ENCODE data around the gene CHN1. TPM values are rescaled to one million over a fixed set of nuclear protein-coding genes. Genes with fewer than 3 reads are reported as not detected.

The CHN1 gene
- total RNA-seq, 1 donor = 3.0 TPM

DNA sequence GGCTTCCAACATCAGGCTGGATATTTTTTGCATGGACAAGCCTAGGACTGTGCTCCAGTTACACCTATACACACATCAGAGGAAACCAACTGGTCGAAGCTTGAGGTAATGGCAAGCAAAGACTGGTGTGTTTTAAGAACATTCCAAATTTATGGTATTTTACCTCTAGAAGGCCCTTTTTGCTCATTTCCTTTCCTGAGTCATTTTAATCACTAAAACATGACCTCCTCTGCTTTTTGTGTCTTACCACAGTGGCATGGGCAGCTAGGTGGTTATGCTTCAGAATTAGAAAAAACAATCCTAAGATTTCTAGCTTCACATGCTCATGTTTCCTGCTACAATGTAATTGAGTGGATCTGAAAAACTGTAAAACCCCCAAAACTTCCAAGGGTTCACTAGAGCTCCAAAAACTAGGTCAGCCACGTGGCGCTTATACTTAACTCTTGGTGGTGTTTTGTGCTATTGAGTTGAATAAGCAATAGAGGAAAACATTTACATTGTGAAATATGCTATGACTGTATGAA, 210.3 kb downstream of the CHN1 start:
- H3K27me3 ChIP-seq (ENCODE audit: insufficient read depth, low read length) = no peaks in the 10 kb centered on the region
- no peaks in the 10 kb centered on the region for H3K4me1 ChIP-seq (ENCODE audit: insufficient read depth, low read length)
- H3K9me3 ChIP-seq (ENCODE audit: low read depth, low read length) = no peaks in the 10 kb centered on the region
- H3K4me3 ChIP-seq (ENCODE audit: low read length) = no peak overlapping the region

DNA sequence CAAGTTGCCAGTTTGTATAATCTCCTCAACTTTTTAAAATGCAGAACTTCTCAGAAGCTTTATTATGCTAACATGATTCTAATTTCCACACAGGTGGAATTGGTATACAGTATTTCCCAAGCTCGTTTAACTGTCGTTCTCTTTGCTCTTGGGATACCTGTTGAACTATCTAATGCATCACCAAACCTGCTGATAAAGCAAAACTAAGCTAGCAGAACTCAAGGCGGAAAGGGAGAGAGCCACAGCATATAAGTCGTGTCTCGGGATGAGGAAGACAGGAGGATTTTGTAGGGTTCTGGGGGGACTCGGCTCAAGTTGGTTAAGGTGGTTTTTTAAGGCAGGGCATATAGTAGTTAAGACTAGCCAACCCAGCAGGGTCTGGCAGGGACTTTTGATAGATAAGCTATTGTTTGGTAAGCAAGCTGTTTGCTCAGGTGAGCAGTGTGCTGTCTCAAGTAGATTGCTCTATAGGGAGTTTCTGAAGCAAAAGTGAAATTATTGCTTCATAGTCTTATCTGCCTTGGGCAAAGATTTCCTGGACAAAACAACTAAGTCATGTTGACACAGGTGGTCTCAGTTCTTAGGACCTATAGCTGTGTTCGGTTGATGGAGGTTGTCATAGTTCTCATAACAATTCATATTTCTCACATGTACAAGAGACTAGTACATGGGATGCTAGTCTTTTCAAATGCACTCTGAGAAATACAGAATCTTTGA, 212.7 kb downstream of the CHN1 start:
- Histone ChIP-seq H3K4me3 (ENCODE audit: low read length) (no peak overlapping the region), H3K27me3 (ENCODE audit: insufficient read depth, low read length) (no peaks in the 10 kb centered on the region), H3K4me1 (ENCODE audit: insufficient read depth, low read length) (no peaks in the 10 kb centered on the region), H3K9me3 (ENCODE audit: low read depth, low read length) (no peaks in the 10 kb centered on the region)

- Histone ChIP-seq H3K4me3 (ENCODE audit: low read length) (no peak overlapping the region), H3K9me3 (ENCODE audit: low read depth, low read length) (no peaks in the 10 kb centered on the region), H3K4me1 (ENCODE audit: insufficient read depth, low read length) (no peaks in the 10 kb centered on the region), H3K27me3 (ENCODE audit: insufficient read depth, low read length) (no peaks in the 10 kb centered on the region)
Measured at GRCh38 chr2:174791746-174792280, 213.4 kb downstream of the CHN1 start.

GRCh38 chr2:174791020-174791419, 214.2 kb downstream of the CHN1 start:
- no peak overlapping the region for H3K4me3 ChIP-seq (ENCODE audit: low read length)
- no peaks in the 10 kb centered on the region for H3K4me1 ChIP-seq (ENCODE audit: insufficient read depth, low read length)
- H3K27me3 ChIP-seq (ENCODE audit: insufficient read depth, low read length) = no peaks in the 10 kb centered on the region
- no peaks in the 10 kb centered on the region for H3K9me3 ChIP-seq (ENCODE audit: low read depth, low read length)

GRCh38 chr2:174789001-174789400, 216.2 kb downstream of the CHN1 start:
- H3K4me1 ChIP-seq (ENCODE audit: insufficient read depth, low read length) = no peaks in the 10 kb centered on the region
- no peak overlapping the region for H3K4me3 ChIP-seq (ENCODE audit: low read length)
- no peaks in the 10 kb centered on the region for H3K9me3 ChIP-seq (ENCODE audit: low read depth, low read length)
- no peaks in the 10 kb centered on the region for H3K27me3 ChIP-seq (ENCODE audit: insufficient read depth, low read length)

DNA sequence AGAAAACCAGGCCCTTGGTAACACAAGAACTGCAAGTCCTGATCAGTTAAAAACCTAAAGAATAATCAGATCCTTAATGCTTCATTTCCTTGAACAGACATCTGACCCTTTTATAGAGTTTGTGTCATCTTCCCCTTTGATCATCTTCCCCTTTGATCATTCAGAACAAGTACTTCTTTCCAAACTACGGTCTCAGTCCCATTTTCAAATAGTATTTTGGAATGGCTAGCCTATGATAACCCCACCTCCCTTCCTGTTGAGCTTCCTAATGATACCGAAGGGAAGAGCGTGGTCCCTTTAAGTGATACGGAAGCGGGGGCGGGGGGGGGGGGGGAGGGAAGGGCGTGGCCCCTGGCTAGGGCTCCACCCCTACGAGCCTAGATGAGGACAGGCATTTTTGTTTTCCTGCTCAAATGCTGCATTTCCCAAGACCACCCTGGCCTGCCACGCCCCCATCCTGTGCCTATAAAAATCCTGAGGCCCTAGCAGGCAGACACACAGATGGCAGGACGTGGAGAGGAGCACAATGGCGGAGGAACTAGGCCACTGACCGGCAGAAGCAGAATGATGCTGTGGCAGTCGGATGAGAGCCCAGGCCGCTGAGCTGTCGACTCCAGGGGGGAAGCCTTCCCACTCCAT, 216.8 kb downstream of the CHN1 start:
- Histone ChIP-seq H3K9me3 (ENCODE audit: low read depth, low read length) (no peaks in the 10 kb centered on the region), H3K4me1 (ENCODE audit: insufficient read depth, low read length) (no peaks in the 10 kb centered on the region), H3K4me3 (ENCODE audit: low read length) (no peak overlapping the region), H3K27me3 (ENCODE audit: insufficient read depth, low read length) (no peaks in the 10 kb centered on the region)

DNA sequence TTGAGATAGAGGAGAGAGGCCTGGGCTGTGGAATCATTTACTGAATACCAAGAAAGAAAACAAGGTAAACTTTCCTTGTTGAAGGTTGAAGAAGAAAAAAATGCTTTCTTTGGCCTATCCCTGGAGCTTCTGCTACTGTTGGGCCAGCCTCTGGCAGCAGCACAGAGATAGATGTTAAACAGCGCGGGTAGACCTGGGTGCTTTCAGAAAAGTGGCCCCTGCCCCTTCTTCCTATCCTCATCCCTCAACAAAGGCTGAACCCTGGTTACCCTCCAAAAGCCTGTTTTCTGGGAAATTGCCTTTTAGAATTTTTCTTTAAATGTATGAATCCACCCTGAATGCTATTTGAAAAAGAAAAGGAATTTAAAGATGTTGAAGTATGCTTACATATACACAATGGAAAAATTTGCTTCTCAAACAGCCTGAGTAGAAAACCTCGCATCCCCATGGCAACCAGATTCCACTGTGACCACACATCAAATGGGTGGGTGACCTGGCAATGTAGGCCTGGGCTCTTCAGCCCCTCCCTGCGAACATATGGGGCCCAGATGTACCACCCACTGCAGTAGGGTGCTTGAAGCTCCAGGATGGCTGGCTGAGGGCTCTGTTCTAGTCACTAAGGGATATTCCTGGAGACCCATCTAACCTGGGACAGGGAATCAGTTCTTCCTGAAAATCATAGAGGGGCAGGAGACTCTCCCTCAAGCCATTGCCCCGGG, 217.5 kb downstream of the CHN1 start:
- Histone ChIP-seq H3K9me3 (ENCODE audit: low read depth, low read length) (no peaks in the 10 kb centered on the region), H3K4me1 (ENCODE audit: insufficient read depth, low read length) (no peaks in the 10 kb centered on the region), H3K27me3 (ENCODE audit: insufficient read depth, low read length) (no peaks in the 10 kb centered on the region), H3K4me3 (ENCODE audit: low read length) (no peak overlapping the region)

GRCh38 chr2:174786066-174786725, 219.0 kb downstream of the CHN1 start:
- Histone ChIP-seq H3K27me3 (ENCODE audit: insufficient read depth, low read length) (no peaks in the 10 kb centered on the region), H3K4me3 (ENCODE audit: low read length) (no peak overlapping the region), H3K4me1 (ENCODE audit: insufficient read depth, low read length) (no peaks in the 10 kb centered on the region), H3K9me3 (ENCODE audit: low read depth, low read length) (no peaks in the 10 kb centered on the region)

GRCh38 chr2:174785481-174785880, 219.7 kb downstream of the CHN1 start:
- no peaks in the 10 kb centered on the region for H3K9me3 ChIP-seq (ENCODE audit: low read depth, low read length)
- H3K4me1 ChIP-seq (ENCODE audit: insufficient read depth, low read length) = no peaks in the 10 kb centered on the region
- no peak overlapping the region for H3K4me3 ChIP-seq (ENCODE audit: low read length)
- no peaks in the 10 kb centered on the region for H3K27me3 ChIP-seq (ENCODE audit: insufficient read depth, low read length)

- Histone ChIP-seq H3K4me3 (ENCODE audit: low read length) (no peak overlapping the region), H3K4me1 (ENCODE audit: insufficient read depth, low read length) (no peaks in the 10 kb centered on the region), H3K27me3 (ENCODE audit: insufficient read depth, low read length) (no peaks in the 10 kb centered on the region)
Measured at GRCh38 chr2:174784909-174785308, 220.3 kb downstream of the CHN1 start.

GRCh38 chr2:174784316-174784715, 220.9 kb downstream of the CHN1 start:
- Histone ChIP-seq H3K27me3 (ENCODE audit: insufficient read depth, low read length) (no peaks in the 10 kb centered on the region), H3K9me3 (ENCODE audit: low read depth, low read length) (no peaks in the 10 kb centered on the region), H3K4me3 (ENCODE audit: low read length) (no peak overlapping the region), H3K4me1 (ENCODE audit: insufficient read depth, low read length) (peaks cover 3% of the 10 kb centered on the region)

More at GRCh38 chr2:174784909-174785308, 220.3 kb downstream of the CHN1 start:
- no peaks in the 10 kb centered on the region for H3K9me3 ChIP-seq (ENCODE audit: low read depth, low read length)

DNA sequence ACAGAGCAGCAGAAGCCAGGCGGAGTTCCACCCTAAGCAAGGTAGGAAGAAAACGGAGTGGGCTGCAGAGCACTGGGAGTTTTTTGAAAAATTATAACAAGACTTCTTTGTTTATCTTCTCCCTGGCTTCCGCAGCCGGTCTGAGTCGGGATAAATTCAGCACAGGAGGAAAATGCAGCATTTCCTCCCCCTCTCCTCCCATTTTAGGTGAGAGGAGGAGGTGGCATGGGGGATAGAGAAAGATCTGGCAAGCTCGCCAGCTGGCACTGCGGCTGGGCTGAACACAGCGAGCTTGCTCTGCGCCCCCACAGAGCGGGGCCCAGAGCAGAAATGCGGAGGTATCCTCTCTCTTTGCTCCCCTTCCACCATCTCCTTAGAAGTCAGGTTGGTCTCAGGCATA, 223.2 kb downstream of the CHN1 start:
- peaks cover 21% of the 10 kb centered on the region for H3K4me1 ChIP-seq (ENCODE audit: insufficient read depth, low read length)
- no peaks in the 10 kb centered on the region for H3K27me3 ChIP-seq (ENCODE audit: insufficient read depth, low read length)
- no peaks in the 10 kb centered on the region for H3K9me3 ChIP-seq (ENCODE audit: low read depth, low read length)
- no peak overlapping the region for H3K4me3 ChIP-seq (ENCODE audit: low read length)

DNA sequence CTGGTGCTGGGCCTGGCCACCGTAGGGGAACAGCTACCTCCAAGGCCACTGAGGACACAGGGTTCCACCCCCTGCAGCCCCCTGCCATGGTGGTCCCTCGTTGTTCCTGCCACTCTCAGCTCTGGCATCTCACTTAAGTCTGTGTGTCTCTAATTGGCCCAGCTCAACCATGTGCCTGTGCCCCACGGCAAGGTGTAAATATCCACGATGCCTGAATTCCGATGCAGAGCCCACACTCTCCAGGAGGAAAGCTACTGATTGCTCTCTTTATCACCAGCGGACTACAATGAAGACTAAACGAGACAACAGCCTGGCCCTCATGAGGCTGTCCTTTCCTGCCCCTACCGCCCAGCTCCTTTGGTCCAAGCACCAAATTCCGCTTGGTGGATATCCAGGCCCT, 223.9 kb downstream of the CHN1 start:
- Histone ChIP-seq H3K9me3 (ENCODE audit: low read depth, low read length) (no peaks in the 10 kb centered on the region), H3K27me3 (ENCODE audit: insufficient read depth, low read length) (no peaks in the 10 kb centered on the region), H3K4me1 (ENCODE audit: insufficient read depth, low read length) (peaks cover 21% of the 10 kb centered on the region), H3K4me3 (ENCODE audit: low read length) (no peak overlapping the region)

DNA sequence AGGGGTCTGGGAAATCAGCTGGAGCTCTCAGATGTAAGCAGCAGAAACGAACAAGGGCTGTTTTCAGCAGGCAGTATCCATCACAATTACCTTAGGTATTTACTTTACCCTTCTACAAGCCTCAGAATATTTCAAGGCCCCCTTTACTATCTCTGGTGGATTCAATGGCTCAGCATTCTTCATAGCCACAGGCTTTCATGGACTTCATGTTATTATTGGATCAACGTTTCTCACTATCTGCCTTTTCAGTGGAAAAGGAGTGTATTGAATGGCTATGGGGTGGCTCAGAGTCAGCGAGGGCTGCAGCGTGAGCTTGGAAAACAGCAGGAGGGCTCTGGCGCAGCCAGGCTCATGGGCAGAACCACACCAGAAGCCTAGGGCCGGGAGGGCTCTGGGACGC, 224.3 kb downstream of the CHN1 start:
- H3K27me3 ChIP-seq (ENCODE audit: insufficient read depth, low read length) = no peaks in the 10 kb centered on the region
- H3K9me3 ChIP-seq (ENCODE audit: low read depth, low read length) = no peaks in the 10 kb centered on the region
- no peak overlapping the region for H3K4me3 ChIP-seq (ENCODE audit: low read length)
- peaks cover 21% of the 10 kb centered on the region for H3K4me1 ChIP-seq (ENCODE audit: insufficient read depth, low read length)

All from mononuclear cell (primary cell).